ENCODE results near the gene IKZF5.

GRCh38 chr10:123007558-123008354 lies 839 bp downstream of the IKZF5 start:
- TF ChIP-seq POLR2A (IDR thresholded peaks at IDR 0.05): no peak
- no peak for TF ChIP-seq CTCF (IDR thresholded peaks at IDR 0.05)

All from lower leg skin (tissue), 3 donors.